IPS-11a (cell line): ENCODE data around the gene HBEGF.
A peak's percentile ranks its signal among the peaks of the same experiment; 100 is the strongest.
"Not testable (repeated sequence)": the region's sequence is repeated elsewhere in the genome, so short reads cannot be mapped to it uniquely, and the experiment has no call there.

ENCODE experiments used
- H3K4me3 ChIP-seq: one replicate; pipeline ENCODE4 v1.5.1; 2013; ENCODE audit warnings: low read depth, low read length, control low read depth

HBEGF gene

GRCh38 chr5:140361901-140362300, 15.5 kb upstream of the HBEGF start:
- H3K4me3 ChIP-seq = no peak overlapping the region

- no peak overlapping the region for H3K4me3 ChIP-seq
Observed at GRCh38 chr5:140360681-140361479, 14.5 kb upstream of the HBEGF start.

DNA sequence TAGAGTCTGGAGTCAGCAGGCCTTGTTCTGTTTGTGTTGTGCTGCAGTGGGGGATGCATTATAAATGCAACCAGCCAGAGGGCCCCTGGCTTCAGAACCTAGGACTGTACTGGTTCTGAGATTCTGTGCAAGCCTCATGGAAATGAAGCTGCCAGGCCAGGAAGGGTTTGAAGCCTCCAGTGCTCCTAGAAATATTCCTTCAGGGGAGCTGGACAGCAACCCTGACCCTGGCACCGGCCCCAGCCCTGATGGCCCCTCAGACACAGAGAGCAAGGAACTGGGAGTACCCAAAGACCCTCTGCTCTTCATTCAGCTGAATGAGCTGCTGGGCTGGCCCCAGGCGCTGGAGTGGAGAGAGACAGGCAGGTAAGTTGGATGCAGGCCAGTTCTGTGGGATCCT, 13.7 kb upstream of the HBEGF start, which contains the start of gene SLC4A9:
Gene SLC4A9 (plus strand): TSS at position 94 of the 400 bp plus-strand sequence. CDS start 43 bp downstream, at position 137.
- H3K4me3 ChIP-seq = no peak within 1 kb of the TSS

GRCh38 chr5:140358738-140359310, 12.4 kb upstream of the HBEGF start:
- no peak overlapping the region for H3K4me3 ChIP-seq

DNA sequence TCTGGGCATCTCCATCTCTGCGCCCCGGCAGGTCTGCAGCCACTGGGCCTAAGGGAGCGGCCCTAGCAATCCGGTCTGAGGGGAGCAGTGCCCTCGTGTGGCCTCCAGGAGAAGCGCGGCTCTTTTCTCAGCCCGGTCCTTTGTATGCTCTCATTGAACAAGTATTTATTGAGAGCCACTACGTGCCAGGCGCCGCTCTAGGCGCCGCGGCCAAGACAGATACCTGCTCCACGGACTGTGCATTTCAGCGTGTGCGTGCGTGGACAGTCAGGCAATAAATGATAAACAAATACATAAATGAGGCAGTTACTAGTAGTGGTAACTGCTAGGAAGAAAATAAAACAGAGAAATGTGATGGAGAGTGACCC, 11.3 kb upstream of the HBEGF start:
- H3K4me3 ChIP-seq = no peak overlapping the region

DNA sequence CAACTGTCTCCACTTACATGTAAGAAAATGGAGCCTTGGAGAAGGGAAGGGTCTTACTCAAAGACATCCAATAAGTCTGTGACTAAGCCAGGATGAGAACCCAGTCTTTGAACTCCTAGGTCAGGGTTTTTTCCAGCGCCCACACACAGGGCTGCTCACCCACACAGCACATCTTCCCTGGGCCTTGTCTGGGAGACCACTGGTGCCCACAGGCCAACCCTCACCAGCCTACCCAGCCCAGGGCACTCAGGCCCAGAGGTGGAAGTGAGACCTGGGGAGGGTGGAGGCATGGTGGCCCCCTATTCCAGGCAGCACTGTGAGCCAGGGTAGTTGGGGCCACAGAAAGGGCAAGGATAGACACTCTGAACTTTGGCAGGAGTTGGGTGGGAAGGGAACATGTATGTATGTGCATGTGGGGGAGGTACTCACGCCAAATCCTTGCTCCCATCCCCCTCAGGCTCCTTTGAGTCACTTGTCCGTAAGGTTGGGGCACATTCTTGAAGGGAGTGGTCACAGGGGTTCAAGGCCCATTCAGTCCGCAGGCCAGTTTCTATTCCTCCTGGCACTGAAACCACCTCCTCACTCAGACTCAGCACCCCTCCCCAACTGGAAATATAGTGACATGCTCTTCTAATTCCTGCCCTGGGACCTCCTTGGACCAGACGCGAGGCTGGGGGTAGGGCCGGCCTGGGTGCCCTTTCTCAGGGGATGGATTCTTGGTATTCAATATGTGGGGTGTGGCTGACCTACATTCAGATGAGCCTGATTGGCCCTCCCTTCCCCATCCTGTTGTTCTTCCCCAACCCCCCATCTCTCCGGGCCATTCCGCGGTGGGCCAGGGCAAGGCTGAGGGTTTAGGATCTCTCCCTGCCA, 10.7 kb upstream of the HBEGF start:
- H3K4me3 ChIP-seq = no peak overlapping the region

- H3K4me3 ChIP-seq = no peak overlapping the region
Observed at GRCh38 chr5:140355546-140355945, 9.1 kb upstream of the HBEGF start.

DNA sequence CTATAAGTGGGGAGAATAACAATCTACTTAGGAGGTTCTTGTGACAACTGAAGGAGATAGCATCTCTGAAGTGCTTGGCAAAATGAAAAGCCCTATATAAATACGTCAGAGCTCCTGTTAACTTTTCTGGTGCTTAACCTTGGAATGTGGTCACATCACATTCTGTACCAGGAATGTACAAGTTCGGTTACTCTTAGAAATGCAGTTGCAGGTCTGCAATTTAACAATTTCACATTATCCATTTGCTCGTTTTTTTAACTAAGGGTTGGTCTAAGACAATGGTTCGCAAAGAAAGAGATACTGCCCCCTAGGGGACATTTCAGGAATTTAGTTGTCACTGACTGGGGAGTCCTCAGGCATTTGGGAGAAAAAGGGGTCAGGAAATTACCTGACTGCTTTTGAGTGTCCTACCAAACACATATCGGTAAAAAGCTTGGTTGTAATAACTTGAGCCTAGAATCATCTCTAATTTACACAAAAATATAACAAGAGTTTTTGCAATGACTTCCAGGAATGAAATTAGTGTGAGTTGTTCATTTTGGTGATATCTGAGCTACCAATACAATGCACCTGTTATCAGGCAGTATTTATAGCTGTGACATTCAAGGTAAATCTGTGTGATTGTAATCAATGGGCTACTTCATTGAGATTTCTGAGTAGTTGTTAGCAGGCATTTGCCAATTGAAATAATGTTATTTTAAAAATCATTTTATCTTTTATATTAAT, 5.4 kb upstream of the HBEGF start:
- H3K4me3 ChIP-seq = no peak overlapping the region

GRCh38 chr5:140349244-140349643, 2.8 kb upstream of the HBEGF start:
- no peak overlapping the region for H3K4me3 ChIP-seq

- no peak overlapping the region for H3K4me3 ChIP-seq
Observed at GRCh38 chr5:140348104-140348503, 1.7 kb upstream of the HBEGF start.

- no peak overlapping the region for H3K4me3 ChIP-seq
Observed at GRCh38 chr5:140347360-140347759, 957 bp upstream of the HBEGF start.

DNA sequence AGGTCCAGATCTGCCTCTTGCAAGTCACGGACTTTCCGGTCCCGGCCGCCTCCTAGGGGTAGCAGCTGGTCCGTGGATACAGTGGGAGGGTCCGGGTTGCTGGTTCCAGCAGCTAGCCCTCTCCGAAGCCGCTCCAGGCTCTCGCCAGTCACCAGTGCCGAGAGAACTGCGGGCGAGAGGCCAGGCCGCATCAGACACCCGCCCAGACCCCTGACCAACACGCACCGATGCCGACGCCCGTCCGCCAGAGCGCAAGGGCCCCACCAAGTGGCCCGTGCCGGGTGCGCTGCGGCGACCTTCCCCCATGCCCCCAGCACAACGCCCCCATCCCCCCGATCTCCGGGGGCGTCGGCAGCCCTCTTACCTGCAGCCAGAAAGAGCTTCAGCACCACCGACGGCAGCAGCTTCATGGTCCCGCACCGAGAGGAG, 470 bp downstream of the HBEGF start:
- H3K4me3 ChIP-seq = peak overlapping the region; percentile 66

DNA sequence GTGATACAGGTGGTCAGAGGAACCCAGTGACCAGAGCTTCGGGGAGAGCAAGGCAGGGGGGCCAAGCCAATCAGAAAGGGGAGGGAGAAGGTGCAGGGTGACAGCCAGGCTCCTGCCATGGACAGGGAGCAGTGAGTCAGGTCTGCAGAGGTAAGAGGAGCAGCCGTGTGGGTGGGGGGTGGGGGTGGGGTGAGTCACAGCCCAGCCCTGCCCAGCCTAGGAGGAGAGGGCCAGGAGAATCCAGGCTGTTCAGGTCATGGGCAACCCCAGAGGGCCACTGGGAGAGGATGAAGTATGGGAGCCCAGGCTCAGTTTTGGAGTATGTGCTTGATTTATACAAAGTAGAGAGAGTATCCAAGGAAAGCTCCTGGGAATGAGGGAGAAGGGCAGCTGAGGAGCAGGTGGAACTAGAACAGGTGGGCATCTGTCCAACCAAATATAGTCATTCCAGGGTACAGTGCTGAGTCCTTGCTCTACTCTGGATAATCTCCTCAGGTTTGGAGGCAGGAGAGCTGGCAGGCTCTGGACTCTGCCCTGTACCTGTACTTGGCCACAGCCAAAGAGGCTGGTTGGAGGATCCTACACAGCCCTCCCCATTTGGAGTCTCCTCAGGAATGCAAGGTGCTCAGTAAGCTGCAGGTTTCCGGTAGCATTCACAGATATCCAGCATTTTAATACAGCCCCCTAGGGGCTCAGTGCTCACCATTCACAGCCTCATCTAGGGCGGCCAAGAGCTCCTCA, 1.6 kb downstream of the HBEGF start:
- H3K4me3 ChIP-seq = no peak overlapping the region

DNA sequence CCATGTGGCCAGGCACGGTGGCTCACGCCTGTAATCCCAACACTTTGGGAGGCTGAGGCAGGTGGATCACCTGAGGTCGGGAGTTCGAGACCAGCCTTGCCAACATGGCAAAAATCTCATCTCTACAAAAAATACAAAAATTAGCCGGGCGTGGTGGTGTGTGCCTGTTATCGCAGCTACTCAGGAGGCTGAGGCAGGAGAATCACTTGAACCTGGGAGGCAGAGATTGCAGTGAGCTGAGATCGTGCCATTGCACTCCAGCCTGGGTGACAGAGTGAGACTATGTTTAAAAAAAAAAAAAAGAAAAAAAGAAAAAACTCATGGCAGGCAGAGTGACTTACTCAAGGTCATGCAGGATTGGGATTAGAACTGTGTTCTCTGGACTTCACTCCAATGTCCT, 2.6 kb downstream of the HBEGF start:
- H3K4me3 ChIP-seq = not testable (repeated sequence)

DNA sequence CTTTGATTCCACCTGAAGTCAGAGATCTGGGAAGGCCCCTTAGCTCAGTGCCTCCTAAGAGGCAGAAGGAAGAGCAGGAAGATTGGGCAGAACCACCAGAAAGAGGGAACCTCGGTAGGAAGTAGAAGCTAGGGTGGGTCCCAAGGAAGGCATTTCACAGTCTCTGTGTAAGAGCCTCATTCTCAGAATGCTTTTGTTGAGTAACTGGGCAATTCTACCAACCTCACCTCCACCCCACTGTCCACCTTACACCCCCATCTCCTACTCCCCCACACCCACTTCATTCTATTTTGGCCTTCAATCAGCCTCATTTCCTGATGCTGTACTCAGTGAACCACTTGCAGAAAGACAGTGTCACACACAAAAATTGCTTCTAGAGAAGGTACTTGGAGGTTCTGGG, 3.5 kb downstream of the HBEGF start:
- no peak overlapping the region for H3K4me3 ChIP-seq

DNA sequence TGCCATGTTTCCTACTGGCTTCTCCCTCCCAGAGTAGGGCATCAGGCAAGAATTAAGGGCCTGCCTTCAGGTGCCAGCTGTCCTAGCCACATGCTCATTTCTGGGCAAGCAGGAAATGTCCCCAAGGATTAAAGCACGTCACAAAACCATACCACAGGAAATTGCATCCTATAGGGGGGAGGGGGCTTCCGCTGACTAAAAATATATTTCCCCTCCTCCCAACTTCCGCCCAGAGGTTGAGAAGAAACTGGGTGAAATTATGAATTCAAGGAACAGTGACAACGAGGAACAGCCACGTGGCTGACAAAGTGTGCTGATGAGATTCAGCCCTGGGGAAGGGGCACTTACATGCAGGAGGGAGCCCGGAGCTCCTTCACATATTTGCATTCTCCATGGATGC, 4.1 kb downstream of the HBEGF start:
- no peak overlapping the region for H3K4me3 ChIP-seq

GRCh38 chr5:140341591-140341990, 4.8 kb downstream of the HBEGF start:
- H3K4me3 ChIP-seq = no peak overlapping the region

DNA sequence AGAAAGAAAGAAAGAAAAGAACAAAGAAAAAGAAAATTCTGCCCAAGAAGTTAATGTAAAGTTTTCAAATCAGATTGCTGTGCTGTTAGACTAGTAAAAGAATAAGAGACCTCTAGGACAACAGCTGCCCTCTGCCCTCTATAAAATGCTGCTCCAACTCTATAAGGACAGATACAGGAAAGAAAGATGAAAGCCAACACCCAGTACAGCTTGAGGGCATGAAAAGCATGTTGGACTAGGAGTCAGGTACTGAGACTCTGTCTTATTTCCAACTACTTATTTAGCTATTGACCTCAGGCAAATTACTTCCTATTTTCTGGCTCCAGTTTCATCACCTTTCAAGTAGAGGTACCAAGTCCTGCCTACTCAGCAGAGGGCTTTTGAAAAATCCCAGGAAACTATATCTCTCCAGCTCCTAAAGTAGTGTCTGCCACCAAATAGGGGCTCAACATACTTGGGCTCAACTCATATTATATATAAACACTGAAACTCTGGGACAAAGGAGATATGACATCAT, 5.7 kb downstream of the HBEGF start:
- no peak overlapping the region for H3K4me3 ChIP-seq

GRCh38 chr5:140339636-140340035, 6.8 kb downstream of the HBEGF start:
- no peak overlapping the region for H3K4me3 ChIP-seq

DNA sequence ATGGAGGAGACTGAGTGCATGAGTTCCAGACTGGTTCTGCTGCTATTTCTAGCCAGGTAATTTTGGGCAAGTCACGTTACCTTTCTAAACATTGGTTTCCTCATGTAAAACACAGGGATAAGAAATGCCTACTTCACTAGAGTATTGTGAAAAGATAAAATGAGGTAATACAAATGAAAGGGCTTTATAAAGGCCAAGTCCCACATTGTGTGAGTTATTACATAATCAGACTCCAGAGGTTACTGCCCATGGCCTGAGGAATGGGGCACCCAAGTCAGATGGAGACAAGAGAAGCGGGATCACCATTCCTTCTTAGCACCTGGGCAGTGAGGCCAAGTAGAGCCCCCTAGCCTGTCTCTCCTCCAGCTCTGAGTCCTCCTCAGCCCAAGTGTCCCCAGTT, 7.5 kb downstream of the HBEGF start:
- H3K4me3 ChIP-seq = no peak overlapping the region
